Measurements from ENCODE around the gene COPG2. TPM values are rescaled to one million over a fixed set of nuclear protein-coding genes. Genes with fewer than 3 reads are reported as not detected.

The COPG2 gene
- total RNA-seq, 2 donors from 2014 or later, result 74.3 to 76.3 TPM

- no peaks in the 10 kb centered on the region for H3K27me3 ChIP-seq (ENCODE audit: control insufficient read depth, insufficient read depth, low read length, poor library complexity, severe bottlenecking)
- TF ChIP-seq, protein P1, sequence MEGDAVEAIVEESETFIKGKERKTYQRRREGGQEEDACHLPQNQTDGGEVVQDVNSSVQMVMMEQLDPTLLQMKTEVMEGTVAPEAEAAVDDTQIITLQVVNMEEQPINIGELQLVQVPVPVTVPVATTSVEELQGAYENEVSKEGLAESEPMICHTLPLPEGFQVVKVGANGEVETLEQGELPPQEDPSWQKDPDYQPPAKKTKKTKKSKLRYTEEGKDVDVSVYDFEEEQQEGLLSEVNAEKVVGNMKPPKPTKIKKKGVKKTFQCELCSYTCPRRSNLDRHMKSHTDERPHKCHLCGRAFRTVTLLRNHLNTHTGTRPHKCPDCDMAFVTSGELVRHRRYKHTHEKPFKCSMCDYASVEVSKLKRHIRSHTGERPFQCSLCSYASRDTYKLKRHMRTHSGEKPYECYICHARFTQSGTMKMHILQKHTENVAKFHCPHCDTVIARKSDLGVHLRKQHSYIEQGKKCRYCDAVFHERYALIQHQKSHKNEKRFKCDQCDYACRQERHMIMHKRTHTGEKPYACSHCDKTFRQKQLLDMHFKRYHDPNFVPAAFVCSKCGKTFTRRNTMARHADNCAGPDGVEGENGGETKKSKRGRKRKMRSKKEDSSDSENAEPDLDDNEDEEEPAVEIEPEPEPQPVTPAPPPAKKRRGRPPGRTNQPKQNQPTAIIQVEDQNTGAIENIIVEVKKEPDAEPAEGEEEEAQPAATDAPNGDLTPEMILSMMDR (conservative IDR thresholded peaks at IDR 0.05), result no peak
- H3K36me3 ChIP-seq (ENCODE audit: control insufficient read depth, insufficient read depth, low read length), result peaks cover 44% of the 10 kb centered on the region
- WGBS, 2 experiments (ENCODE audit: insufficient coverage in 1 of 2, insufficient read length in 1 of 2), result 91 to 100% methylated on average over 1 of the region's 1 CpG
- H3K9me3 Mint-ChIP-seq, result peaks cover 6% of the 10 kb centered on the region
- peaks cover 47% of the 10 kb centered on the region for H3K36me3 Mint-ChIP-seq (ENCODE audit: low read depth)
- H3K4me3 ChIP-seq (ENCODE audit: low read length), result no peak overlapping the region
- peaks cover 15% of the 10 kb centered on the region for H3K9me3 ChIP-seq (ENCODE audit: control insufficient read depth, low read length)
- DNase-seq, result no peak
- no peaks in the 10 kb centered on the region for H3K4me1 ChIP-seq (ENCODE audit: control insufficient read depth, insufficient read depth, low read length)
- H3K4me3 Mint-ChIP-seq, result no peak overlapping the region
- no peaks in the 10 kb centered on the region for H3K27me3 Mint-ChIP-seq (ENCODE audit: insufficient read depth)
- H3K4me1 Mint-ChIP-seq, result no peaks in the 10 kb centered on the region
- no peak overlapping the region for H3K27ac ChIP-seq (ENCODE audit: low read depth, low read length)
- no peak overlapping the region for H3K27ac Mint-ChIP-seq
- no peak overlapping the region for H3K9ac ChIP-seq (ENCODE audit: extremely low read depth, low read length, poor library complexity, severe bottlenecking)
These were observed 17.9 kb downstream of the COPG2 start for GRCh38 chr7:130650611-130651120.

DNA sequence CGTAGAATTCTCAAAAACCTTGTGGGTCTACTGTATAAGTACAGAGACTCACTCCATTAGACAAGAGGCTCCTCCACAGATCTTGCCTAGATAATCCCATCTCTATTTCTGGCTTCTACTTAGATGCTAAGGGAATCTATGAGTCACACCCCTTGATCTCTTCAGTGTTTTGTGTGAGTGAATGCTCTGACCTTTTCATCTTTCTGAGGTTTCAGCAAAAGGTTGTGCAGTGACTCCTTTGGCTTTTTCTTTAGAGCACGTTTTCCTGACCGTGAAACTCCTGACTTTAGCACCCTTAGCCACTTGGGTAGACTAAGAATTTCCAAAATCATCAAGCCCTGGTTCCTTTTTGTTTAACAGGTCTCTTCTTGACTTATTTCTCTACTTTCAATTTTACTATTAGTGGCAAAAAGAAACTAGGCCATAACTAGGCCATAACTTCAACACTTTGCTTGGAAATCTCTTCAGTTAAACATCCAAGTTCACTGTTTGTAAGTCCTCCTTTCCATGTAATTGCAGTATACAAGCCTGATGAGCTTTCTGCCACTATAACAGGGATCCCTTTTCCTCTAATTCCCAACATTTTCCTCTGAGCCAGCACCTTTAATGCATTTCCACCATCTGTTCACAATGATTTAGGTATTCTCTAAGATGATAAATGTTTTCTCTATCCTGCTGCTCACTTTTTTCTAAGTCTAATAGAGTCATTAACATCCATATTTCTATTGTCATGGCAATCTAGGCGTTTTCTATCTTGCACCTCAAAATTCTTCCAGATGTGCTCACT, 19.4 kb downstream of the COPG2 start:
- H3K4me1 ChIP-seq (ENCODE audit: control insufficient read depth, insufficient read depth, low read length), result no peaks in the 10 kb centered on the region
- peaks cover 15% of the 10 kb centered on the region for H3K9me3 ChIP-seq (ENCODE audit: control insufficient read depth, low read length)
- TF ChIP-seq, protein P1 (conservative IDR thresholded peaks at IDR 0.05), result no peak
- 90 to 96% methylated on average over 4 of the region's 4 CpGs for WGBS, 2 experiments (ENCODE audit: insufficient coverage in 1 of 2, insufficient read length in 1 of 2)
- no peak overlapping the region for H3K4me3 Mint-ChIP-seq
- H3K27me3 Mint-ChIP-seq (ENCODE audit: insufficient read depth), result no peaks in the 10 kb centered on the region
- H3K27me3 ChIP-seq (ENCODE audit: control insufficient read depth, insufficient read depth, low read length, poor library complexity, severe bottlenecking), result no peaks in the 10 kb centered on the region
- peaks cover 46% of the 10 kb centered on the region for H3K36me3 ChIP-seq (ENCODE audit: control insufficient read depth, insufficient read depth, low read length)
- H3K4me3 ChIP-seq (ENCODE audit: low read length), result no peak overlapping the region
- H3K4me1 Mint-ChIP-seq, result no peaks in the 10 kb centered on the region
- no peak overlapping the region for H3K27ac Mint-ChIP-seq
- peaks cover 59% of the 10 kb centered on the region for H3K36me3 Mint-ChIP-seq (ENCODE audit: low read depth)
- H3K9me3 Mint-ChIP-seq, result peaks cover 10% of the 10 kb centered on the region
- H3K27ac ChIP-seq (ENCODE audit: low read depth, low read length), result no peak overlapping the region
- no peak for DNase-seq
- no peak overlapping the region for H3K9ac ChIP-seq (ENCODE audit: extremely low read depth, low read length, poor library complexity, severe bottlenecking)

DNA sequence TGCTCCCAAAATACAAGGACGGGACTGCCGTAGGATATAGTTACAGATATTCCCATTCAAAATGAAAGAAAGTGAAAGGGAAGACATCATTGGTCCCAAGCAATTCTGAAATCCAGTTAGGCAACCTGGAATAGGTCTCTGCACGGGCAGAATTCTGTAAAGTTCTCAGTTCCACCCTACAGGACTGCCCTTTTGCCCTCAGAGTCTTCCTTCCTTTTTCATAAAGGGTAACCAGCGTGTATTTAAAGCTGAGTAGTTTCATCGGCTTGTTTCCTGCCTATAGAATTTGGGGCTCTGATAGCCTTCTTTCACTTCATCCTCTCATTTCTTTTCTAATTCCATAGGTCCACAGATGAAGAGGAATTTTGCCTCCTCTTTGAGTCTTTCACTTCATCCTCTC, 20.0 kb downstream of the COPG2 start:
- no peak for DNase-seq
- Histone ChIP-seq H3K4me1 (ENCODE audit: control insufficient read depth, insufficient read depth, low read length) (no peaks in the 10 kb centered on the region), H3K36me3 (ENCODE audit: control insufficient read depth, insufficient read depth, low read length) (peaks cover 46% of the 10 kb centered on the region), H3K27me3 (ENCODE audit: control insufficient read depth, insufficient read depth, low read length, poor library complexity, severe bottlenecking) (no peaks in the 10 kb centered on the region), H3K9me3 (ENCODE audit: control insufficient read depth, low read length) (peaks cover 15% of the 10 kb centered on the region), H3K27ac (ENCODE audit: low read depth, low read length) (no peak overlapping the region), H3K9ac (ENCODE audit: extremely low read depth, low read length, poor library complexity, severe bottlenecking) (no peak overlapping the region), H3K4me3 (ENCODE audit: low read length) (no peak overlapping the region)
- Mint-ChIP-seq H3K4me3 (no peak overlapping the region), H3K4me1 (no peaks in the 10 kb centered on the region), H3K9me3 (peaks cover 10% of the 10 kb centered on the region), H3K27ac (no peak overlapping the region), H3K36me3 (ENCODE audit: low read depth) (peaks cover 64% of the 10 kb centered on the region), H3K27me3 (ENCODE audit: insufficient read depth) (no peaks in the 10 kb centered on the region)
- 96% methylated on average over 3 to 5 of the region's 5 CpGs for WGBS, 2 experiments (ENCODE audit: insufficient coverage in 1 of 2, insufficient read length in 1 of 2)
- TF ChIP-seq, protein P1 (conservative IDR thresholded peaks at IDR 0.05), result no peak

Data from endodermal cell (in vitro differentiated cells).